Endothelial cell (in vitro differentiated cells): ENCODE measurements around the gene HEPN1. TPM values are rescaled to one million over a fixed set of nuclear protein-coding genes. Genes with fewer than 3 reads are reported as not detected.

Source experiments
- DNase-seq: peaks from one replicate; pipeline ENCODE4 v3.0.0; 2021; ENCODE audit warnings: low spot score
- H3K27ac Mint-ChIP-seq: one replicate; pipeline ENCODE4 v1.8.0; 2021; ENCODE audit warnings: mixed read lengths, inconsistent platforms; ENCODE audit not compliant: unreplicated experiment
- H3K27me3 Mint-ChIP-seq: one replicate; pipeline ENCODE4 v1.8.0; 2021; ENCODE audit warnings: mild to moderate bottlenecking, moderate library complexity, mixed read lengths, inconsistent platforms; ENCODE audit not compliant: unreplicated experiment
- H3K36me3 Mint-ChIP-seq: one replicate; pipeline ENCODE4 v1.8.0; 2021; ENCODE audit warnings: mild to moderate bottlenecking, low read depth, mixed read lengths, inconsistent platforms; ENCODE audit not compliant: unreplicated experiment
- H3K4me1 Mint-ChIP-seq: one replicate; pipeline ENCODE4 v1.8.0; 2021; ENCODE audit warnings: mild to moderate bottlenecking, mixed read lengths, inconsistent platforms; ENCODE audit not compliant: unreplicated experiment
- H3K4me3 Mint-ChIP-seq: one replicate; pipeline ENCODE4 v1.8.0; 2021; ENCODE audit warnings: mild to moderate bottlenecking, mixed read lengths, inconsistent platforms; ENCODE audit not compliant: unreplicated experiment
- H3K9me3 Mint-ChIP-seq: one replicate; pipeline ENCODE4 v1.8.0; 2021; ENCODE audit warnings: mixed read lengths, inconsistent platforms; ENCODE audit not compliant: unreplicated experiment
- CTCF ChIP-seq: fragments of 200-600 bp; sonication (generic); IDR thresholded peaks from one replicate; pipeline ENCODE4 v1.5.0; 2021; ENCODE audit warnings: antibody characterized with exemption; ENCODE audit not compliant: unreplicated experiment
- total RNA-seq: library from RNA; stranded (reverse); fragmentation: NEBNext Ultra II Directional; extraction: Animal tissue kit (Norgen Biotek cat#: 25700); gene quantifications from one replicate; pipeline ENCODE4 v1.2.1, GENCODE V29; 2021; ENCODE audit not compliant: unreplicated experiment

The HEPN1 gene
- total RNA-seq, 1 donor from 2014 or later: not detected

DNA sequence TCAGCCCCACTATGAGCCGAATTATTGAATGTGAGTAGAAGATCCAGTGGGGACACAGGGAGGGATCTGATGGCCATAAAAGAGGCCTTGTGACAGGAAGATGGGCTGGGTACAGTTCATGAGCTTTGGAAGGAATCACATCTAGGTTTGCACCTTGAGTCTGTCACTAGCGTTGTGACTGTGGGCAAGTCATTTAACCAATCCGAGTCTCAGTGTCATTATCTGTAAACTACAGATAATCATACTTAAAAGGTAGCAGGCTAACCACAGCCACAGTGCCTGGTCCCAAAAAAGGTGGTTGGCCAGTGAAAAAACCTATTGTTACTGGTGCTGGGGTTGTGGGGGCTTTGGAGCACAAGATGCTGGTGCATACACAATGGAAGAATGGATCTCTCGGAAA is 3.8 kb downstream of the HEPN1 start:
- Mint-ChIP-seq H3K4me1 (peaks cover 10% of the 10 kb centered on the region), H3K27me3 (peaks cover 14% of the 10 kb centered on the region), H3K27ac (no peak overlapping the region), H3K36me3 (no peaks in the 10 kb centered on the region), H3K9me3 (no peaks in the 10 kb centered on the region), H3K4me3 (no peak overlapping the region)
- DNase-seq: no peak
- TF ChIP-seq CTCF: no peak

DNA sequence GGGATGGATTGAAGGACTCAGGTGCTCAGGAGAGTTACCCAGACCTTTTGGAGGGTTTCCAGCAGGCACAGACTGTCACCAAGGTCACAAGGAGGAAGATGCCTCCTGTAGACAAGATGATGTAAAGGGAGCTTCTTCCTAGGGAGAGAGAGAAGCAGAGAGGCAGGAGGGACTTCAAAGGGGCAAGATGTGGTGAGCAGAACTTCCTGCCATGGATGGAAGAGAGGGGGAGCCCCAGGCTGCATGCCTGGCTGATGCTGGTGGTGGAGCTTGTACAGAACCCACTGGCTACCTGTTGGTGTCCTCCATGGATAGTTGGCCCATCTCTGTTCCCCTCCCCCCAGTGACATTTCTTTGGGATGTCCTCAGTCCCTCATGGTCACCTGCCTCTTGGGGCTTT is 4.2 kb downstream of the HEPN1 start:
- no peak for DNase-seq
- TF ChIP-seq CTCF: no peak
- Mint-ChIP-seq H3K4me1 (peaks cover 10% of the 10 kb centered on the region), H3K27me3 (peaks cover 13% of the 10 kb centered on the region), H3K27ac (no peak overlapping the region), H3K36me3 (no peaks in the 10 kb centered on the region), H3K4me3 (no peak overlapping the region), H3K9me3 (no peaks in the 10 kb centered on the region)

DNA sequence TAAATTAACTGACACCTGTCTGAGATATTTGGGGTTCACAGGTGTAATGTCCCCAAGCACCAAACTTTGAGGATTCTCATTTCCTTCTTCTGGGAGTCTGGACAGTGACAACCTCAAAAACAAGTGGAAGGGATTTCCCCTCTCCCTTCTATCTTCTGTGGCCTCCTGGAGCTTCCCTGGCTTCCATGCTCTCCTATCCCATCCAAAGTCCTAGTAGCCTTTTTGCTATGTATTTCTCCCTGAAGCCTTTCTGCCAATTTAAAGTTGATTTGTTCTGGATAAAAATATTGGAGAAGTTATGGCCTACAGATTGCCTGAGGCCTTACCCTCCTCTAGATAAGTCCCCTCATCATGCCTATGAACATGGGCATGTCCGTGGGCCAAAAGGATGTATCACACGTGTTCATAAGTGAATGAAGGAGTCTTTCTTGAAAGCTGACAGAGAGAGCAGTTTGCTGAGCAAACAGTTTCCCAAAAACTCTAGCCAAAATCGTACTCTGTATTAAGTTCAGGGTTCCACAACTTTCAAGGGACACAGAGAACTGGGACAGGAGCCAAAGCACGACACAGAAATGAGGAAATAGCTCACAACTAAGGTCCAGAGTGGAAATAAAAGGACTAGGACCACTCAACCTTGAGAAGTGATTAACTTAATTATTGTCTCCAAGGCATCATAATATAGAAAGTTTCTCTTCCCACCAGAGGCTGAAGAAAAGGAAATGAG is 10.1 kb downstream of the HEPN1 start:
- peaks cover 1% of the 10 kb centered on the region for H3K27me3 Mint-ChIP-seq
- H3K4me3 Mint-ChIP-seq: no peak overlapping the region
- DNase-seq: no peak
- no peaks in the 10 kb centered on the region for H3K36me3 Mint-ChIP-seq
- no peaks in the 10 kb centered on the region for H3K4me1 Mint-ChIP-seq
- no peak overlapping the region for H3K27ac Mint-ChIP-seq
- TF ChIP-seq CTCF: no peak
- H3K9me3 Mint-ChIP-seq: no peaks in the 10 kb centered on the region

- Mint-ChIP-seq H3K27me3 (no peaks in the 10 kb centered on the region), H3K9me3 (no peaks in the 10 kb centered on the region), H3K36me3 (no peaks in the 10 kb centered on the region), H3K4me3 (no peak overlapping the region), H3K27ac (no peak overlapping the region), H3K4me1 (no peaks in the 10 kb centered on the region)
- no peak for TF ChIP-seq CTCF
- no peak for DNase-seq
Observed at GRCh38 chr11:124930799-124931198, 11.7 kb downstream of the HEPN1 start.

GRCh38 chr11:124934862-124935547 is 16.0 kb downstream of the HEPN1 start:
- Mint-ChIP-seq H3K9me3 (no peaks in the 10 kb centered on the region), H3K36me3 (no peaks in the 10 kb centered on the region), H3K4me1 (no peaks in the 10 kb centered on the region), H3K27ac (no peak overlapping the region), H3K27me3 (peaks cover 2% of the 10 kb centered on the region), H3K4me3 (no peak overlapping the region)
- TF ChIP-seq CTCF: no peak
- no peak for DNase-seq
